Dendritic cell treated with granulocyte-macrophage colony-stimulating factor and Interleukin-4, amounts not matched to agents 40 ng/mL and 50 ng/mL, for 4 days (primary cell): ENCODE data around the gene IGFBP7.

Experiments used
- H3K27ac Mint-ChIP-seq: one replicate; pipeline ENCODE4 v1.8.0; 2022; ENCODE audit warnings: mild to moderate bottlenecking, mixed read lengths
- H3K27me3 Mint-ChIP-seq: one replicate; pipeline ENCODE4 v1.8.0; 2022; ENCODE audit warnings: mild to moderate bottlenecking, mixed read lengths
- H3K36me3 Mint-ChIP-seq: one replicate; pipeline ENCODE4 v1.8.0; 2022; ENCODE audit warnings: low read depth, mixed read lengths
- H3K4me1 Mint-ChIP-seq: one replicate; pipeline ENCODE4 v1.8.0; 2022; ENCODE audit warnings: low read depth, mixed read lengths
- H3K4me3 Mint-ChIP-seq: one replicate; pipeline ENCODE4 v1.8.0; 2022; ENCODE audit warnings: mild to moderate bottlenecking, moderate library complexity, mixed read lengths
- H3K9me3 Mint-ChIP-seq: one replicate; pipeline ENCODE4 v1.8.0; 2022; ENCODE audit warnings: mixed read lengths
- intact Hi-C: fragments of 100-400 bp; cut with micrococcal nuclease; formaldehyde crosslinking; loops from one replicate; pipeline ENCODE4 v1.15.0; 2022

The IGFBP7 gene

DNA sequence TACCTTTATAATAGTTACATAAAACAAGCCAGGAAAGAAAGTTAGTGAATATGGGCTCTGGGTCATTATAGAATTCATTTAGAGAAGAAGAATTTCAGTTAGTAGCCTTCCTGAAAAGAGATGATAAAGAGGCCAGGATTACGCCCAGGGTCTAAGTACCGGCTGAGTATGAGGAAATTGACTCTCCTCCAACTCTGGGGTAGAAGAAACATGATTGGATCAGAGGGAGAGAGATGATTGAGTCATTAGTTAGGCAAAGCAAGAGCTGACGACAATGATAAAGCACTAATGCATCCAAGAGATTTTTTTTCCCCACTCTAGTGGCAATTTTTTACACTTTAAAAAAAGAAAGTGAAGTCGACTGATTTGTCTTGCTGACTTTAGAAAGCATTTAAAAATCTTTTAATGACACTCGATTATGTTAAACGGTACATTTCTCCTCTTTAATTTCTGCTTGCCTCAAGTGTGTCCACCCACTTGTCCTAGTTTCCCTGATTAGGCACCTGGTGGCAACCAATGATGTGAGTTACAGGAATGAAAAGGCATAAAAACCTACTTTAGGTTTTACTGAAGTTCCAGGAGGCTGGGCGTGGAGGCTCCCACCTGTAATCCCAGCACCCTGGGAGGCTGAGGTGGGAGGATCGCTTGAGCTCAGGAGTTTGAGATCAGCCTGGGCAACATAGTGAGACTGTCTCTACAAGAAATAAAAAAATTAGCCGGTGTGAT, 37.3 kb upstream of the IGFBP7 start:
- intact Hi-C loops, result no loop called here
- H3K4me1 Mint-ChIP-seq, result no peaks in the 10 kb centered on the region
- H3K9me3 Mint-ChIP-seq, result no peaks in the 10 kb centered on the region
- no peak overlapping the region for H3K27ac Mint-ChIP-seq
- H3K27me3 Mint-ChIP-seq, result no peaks in the 10 kb centered on the region
- H3K4me3 Mint-ChIP-seq, result no peak overlapping the region
- no peaks in the 10 kb centered on the region for H3K36me3 Mint-ChIP-seq

- H3K36me3 Mint-ChIP-seq, result no peaks in the 10 kb centered on the region
- H3K9me3 Mint-ChIP-seq, result no peaks in the 10 kb centered on the region
- no peak overlapping the region for H3K4me3 Mint-ChIP-seq
- no peak overlapping the region for H3K27ac Mint-ChIP-seq
- intact Hi-C loops, result no loop called here
- H3K27me3 Mint-ChIP-seq, result no peaks in the 10 kb centered on the region
- H3K4me1 Mint-ChIP-seq, result no peaks in the 10 kb centered on the region
Observed at GRCh38 chr4:57146444-57146843, 36.3 kb upstream of the IGFBP7 start.

- no peaks in the 10 kb centered on the region for H3K4me1 Mint-ChIP-seq
- H3K4me3 Mint-ChIP-seq, result no peak overlapping the region
- no peak overlapping the region for H3K27ac Mint-ChIP-seq
- H3K9me3 Mint-ChIP-seq, result no peaks in the 10 kb centered on the region
- intact Hi-C loops, result no loop called here
- no peaks in the 10 kb centered on the region for H3K27me3 Mint-ChIP-seq
- no peaks in the 10 kb centered on the region for H3K36me3 Mint-ChIP-seq
Observed at GRCh38 chr4:57144466-57144865, 34.3 kb upstream of the IGFBP7 start.

DNA sequence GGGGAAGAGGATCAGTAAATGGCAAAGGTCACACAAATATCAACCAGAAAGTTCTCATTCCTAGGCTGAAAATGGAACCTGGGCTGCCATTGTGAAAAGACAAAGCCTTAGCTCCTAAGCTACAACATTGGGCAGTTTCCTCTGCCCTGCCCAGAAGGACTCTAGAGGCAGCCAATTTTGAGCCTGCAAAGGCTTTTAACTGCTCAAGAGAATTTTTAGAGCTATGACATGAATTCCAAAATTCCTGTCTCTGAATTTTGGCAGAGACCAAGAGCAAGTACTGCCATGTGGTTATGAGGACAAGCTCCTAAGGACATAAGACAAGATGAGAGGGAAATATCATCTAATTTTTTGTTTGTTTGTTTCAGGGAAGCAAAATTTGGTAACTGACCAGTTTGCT, 29.6 kb upstream of the IGFBP7 start:
- intact Hi-C loops, result no loop called here
- Mint-ChIP-seq H3K4me3 (no peak overlapping the region), H3K27ac (no peak overlapping the region), H3K36me3 (no peaks in the 10 kb centered on the region), H3K27me3 (no peaks in the 10 kb centered on the region), H3K4me1 (no peaks in the 10 kb centered on the region), H3K9me3 (no peaks in the 10 kb centered on the region)

- no peaks in the 10 kb centered on the region for H3K4me1 Mint-ChIP-seq
- intact Hi-C loops, result no loop called here
- H3K9me3 Mint-ChIP-seq, result no peaks in the 10 kb centered on the region
- no peaks in the 10 kb centered on the region for H3K27me3 Mint-ChIP-seq
- H3K36me3 Mint-ChIP-seq, result no peaks in the 10 kb centered on the region
- H3K4me3 Mint-ChIP-seq, result no peak overlapping the region
- no peak overlapping the region for H3K27ac Mint-ChIP-seq
Observed at GRCh38 chr4:57137261-57137660, 27.1 kb upstream of the IGFBP7 start.

GRCh38 chr4:57136281-57136680, 26.1 kb upstream of the IGFBP7 start:
- no peak overlapping the region for H3K27ac Mint-ChIP-seq
- H3K27me3 Mint-ChIP-seq, result no peaks in the 10 kb centered on the region
- intact Hi-C loops, result no loop called here
- no peaks in the 10 kb centered on the region for H3K4me1 Mint-ChIP-seq
- no peaks in the 10 kb centered on the region for H3K9me3 Mint-ChIP-seq
- H3K36me3 Mint-ChIP-seq, result no peaks in the 10 kb centered on the region
- no peak overlapping the region for H3K4me3 Mint-ChIP-seq

GRCh38 chr4:57132743-57133137, 22.6 kb upstream of the IGFBP7 start:
- H3K27ac Mint-ChIP-seq, result no peak overlapping the region
- no peak overlapping the region for H3K4me3 Mint-ChIP-seq

GRCh38 chr4:57131849-57132742, 21.9 kb upstream of the IGFBP7 start:
- Mint-ChIP-seq H3K4me3 (no peak overlapping the region), H3K36me3 (no peaks in the 10 kb centered on the region), H3K27ac (no peak overlapping the region), H3K4me1 (no peaks in the 10 kb centered on the region), H3K27me3 (no peaks in the 10 kb centered on the region), H3K9me3 (peaks cover 8% of the 10 kb centered on the region)
- intact Hi-C loops, result no loop called here

More at GRCh38 chr4:57132743-57133137, 22.6 kb upstream of the IGFBP7 start:
- peaks cover 2% of the 10 kb centered on the region for H3K9me3 Mint-ChIP-seq
- no peaks in the 10 kb centered on the region for H3K27me3 Mint-ChIP-seq
- intact Hi-C loops, result no loop called here
- H3K36me3 Mint-ChIP-seq, result no peaks in the 10 kb centered on the region
- H3K4me1 Mint-ChIP-seq, result no peaks in the 10 kb centered on the region

DNA sequence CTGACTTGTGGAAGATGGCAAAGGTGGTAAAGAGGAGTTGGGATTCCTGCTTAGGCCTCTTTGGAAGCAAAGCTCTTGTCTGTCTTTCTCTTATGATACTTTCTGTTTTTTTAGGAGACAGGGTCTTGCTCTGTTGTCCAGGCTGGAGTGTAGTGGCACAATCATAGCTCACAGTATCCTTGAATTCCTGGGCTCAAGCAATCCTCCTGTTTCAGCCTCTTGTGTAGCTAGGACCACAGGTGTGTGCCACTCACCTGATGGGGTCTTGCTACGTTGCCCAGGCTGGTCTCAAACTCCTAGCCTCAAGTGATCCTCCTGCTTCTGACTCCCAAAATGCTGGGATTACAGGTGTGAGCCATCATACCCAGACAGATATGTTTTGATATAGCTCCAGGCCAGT, 19.3 kb upstream of the IGFBP7 start:
- Mint-ChIP-seq H3K36me3 (no peaks in the 10 kb centered on the region), H3K9me3 (peaks cover 15% of the 10 kb centered on the region), H3K27me3 (no peaks in the 10 kb centered on the region), H3K4me3 (no peak overlapping the region), H3K27ac (no peak overlapping the region), H3K4me1 (no peaks in the 10 kb centered on the region)
- intact Hi-C loops, result no loop called here

GRCh38 chr4:57127361-57127760, 17.2 kb upstream of the IGFBP7 start:
- H3K4me1 Mint-ChIP-seq, result peaks cover 5% of the 10 kb centered on the region
- H3K27ac Mint-ChIP-seq, result no peak overlapping the region
- intact Hi-C loops, result no loop called here
- peaks cover 15% of the 10 kb centered on the region for H3K9me3 Mint-ChIP-seq
- no peaks in the 10 kb centered on the region for H3K36me3 Mint-ChIP-seq
- H3K27me3 Mint-ChIP-seq, result no peaks in the 10 kb centered on the region
- H3K4me3 Mint-ChIP-seq, result no peak overlapping the region

- no peaks in the 10 kb centered on the region for H3K36me3 Mint-ChIP-seq
- no peaks in the 10 kb centered on the region for H3K27me3 Mint-ChIP-seq
- peaks cover 15% of the 10 kb centered on the region for H3K9me3 Mint-ChIP-seq
- peaks cover 5% of the 10 kb centered on the region for H3K4me1 Mint-ChIP-seq
- no peak overlapping the region for H3K27ac Mint-ChIP-seq
- intact Hi-C loops, result no loop called here
- no peak overlapping the region for H3K4me3 Mint-ChIP-seq
Observed at GRCh38 chr4:57125996-57126395, 15.8 kb upstream of the IGFBP7 start.

DNA sequence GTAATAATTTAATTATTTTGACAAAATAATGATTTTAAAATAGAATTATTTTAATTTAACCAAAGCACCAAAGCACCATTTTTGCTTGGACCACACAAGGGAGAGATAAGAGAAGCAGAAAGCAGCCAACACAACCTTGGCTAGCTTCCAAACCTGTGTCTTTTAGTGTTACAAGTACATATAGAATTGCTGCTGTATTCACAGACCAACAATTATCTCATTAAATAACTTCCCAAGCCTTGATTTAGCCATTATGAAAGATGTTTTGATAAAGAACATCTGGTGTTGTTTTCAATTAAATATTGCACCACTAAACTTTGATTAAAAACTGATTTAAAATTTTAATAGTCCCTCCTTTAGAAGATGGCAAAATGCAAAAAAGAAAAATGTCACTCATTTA, 14.0 kb upstream of the IGFBP7 start:
- Mint-ChIP-seq H3K4me1 (peaks cover 5% of the 10 kb centered on the region), H3K27me3 (no peaks in the 10 kb centered on the region), H3K9me3 (peaks cover 15% of the 10 kb centered on the region), H3K36me3 (no peaks in the 10 kb centered on the region), H3K27ac (no peak overlapping the region), H3K4me3 (no peak overlapping the region)
- intact Hi-C loops, result no loop called here

- no peaks in the 10 kb centered on the region for H3K27me3 Mint-ChIP-seq
- H3K27ac Mint-ChIP-seq, result no peak overlapping the region
- H3K4me1 Mint-ChIP-seq, result peaks cover 6% of the 10 kb centered on the region
- H3K9me3 Mint-ChIP-seq, result peaks cover 15% of the 10 kb centered on the region
- intact Hi-C loops, result no loop called here
- H3K36me3 Mint-ChIP-seq, result no peaks in the 10 kb centered on the region
- H3K4me3 Mint-ChIP-seq, result no peak overlapping the region
Observed at GRCh38 chr4:57122959-57123358, 12.8 kb upstream of the IGFBP7 start.

DNA sequence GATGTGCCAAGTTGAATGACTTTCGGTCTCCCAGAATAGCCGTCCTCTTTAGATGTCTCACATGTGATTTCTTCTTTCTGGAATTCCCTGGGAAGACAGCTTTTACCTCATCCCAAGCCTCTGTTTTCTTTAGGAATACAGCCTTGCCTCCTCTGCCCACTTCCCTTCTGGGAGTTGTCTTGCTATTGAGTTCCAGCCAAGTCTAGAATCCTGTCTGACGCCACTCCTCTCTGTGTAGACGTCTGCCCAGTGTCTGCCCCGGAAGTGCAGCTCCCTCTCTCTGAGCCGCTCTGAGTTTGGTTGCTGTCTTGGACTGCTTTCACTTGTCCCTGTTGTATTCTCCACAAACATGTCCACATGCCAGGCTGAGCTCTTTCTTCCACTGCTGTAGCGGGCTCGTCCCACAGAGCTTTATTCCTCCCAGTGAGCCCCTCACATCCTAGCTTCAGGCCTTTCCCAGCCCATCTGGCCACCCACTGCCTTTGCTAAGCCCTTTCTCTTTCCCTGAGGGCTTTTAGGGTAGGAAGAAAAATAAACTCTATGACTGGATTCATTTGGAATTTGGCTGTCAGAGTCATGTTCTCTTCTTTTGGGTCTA, 9.0 kb upstream of the IGFBP7 start:
- intact Hi-C loops, result no loop called here

More for the DNA sequence above, 9.0 kb upstream of the IGFBP7 start:
- Mint-ChIP-seq H3K4me1 (peaks cover 15% of the 10 kb centered on the region), H3K9me3 (no peaks in the 10 kb centered on the region), H3K4me3 (no peak overlapping the region), H3K27ac (no peak overlapping the region), H3K36me3 (no peaks in the 10 kb centered on the region), H3K27me3 (no peaks in the 10 kb centered on the region)
